ENCODE data around the gene KL. TPM values are rescaled to one million over a fixed set of nuclear protein-coding genes. Genes with fewer than 3 reads are reported as not detected.

The KL gene
- total RNA-seq, 1 experiment from 2014 or later: not detected

- BruUV-seq (replicated peaks): no TSS peak
- DNase-seq (ENCODE audit: unreplicated experiment): no peak
- POLR2A ChIA-PET: interaction anchor here (0.6 kb wide), 1 partner anchor 22 kb away, joined by 3 read pairs; no protein-coding TSS in a partner anchor
- intact Hi-C loops (cut with micrococcal nuclease): no loop called here
- TF ChIP-seq CTCF (IDR thresholded peaks at IDR 0.05; ENCODE audit: unreplicated experiment): no peak
- Mint-ChIP-seq H3K9me3 (ENCODE audit: unreplicated experiment) (no peaks in the 10 kb centered on the region), H3K36me3 (ENCODE audit: insufficient read depth, unreplicated experiment) (no peaks in the 10 kb centered on the region), H3K27ac (ENCODE audit: low read depth, unreplicated experiment) (no peak overlapping the region), H3K4me3 (ENCODE audit: unreplicated experiment) (no peak overlapping the region), H3K4me1 (ENCODE audit: insufficient read depth, unreplicated experiment) (no peaks in the 10 kb centered on the region), H3K27me3 (ENCODE audit: insufficient read depth, unreplicated experiment) (no peaks in the 10 kb centered on the region)
- CTCF ChIA-PET: interaction anchor here (0.8 kb wide), 1 partner anchor 47 kb away, joined by 3 read pairs; no protein-coding TSS in a partner anchor
Measured at GRCh38 chr13:33052506-33053280, 36.5 kb downstream of the KL start.

GRCh38 chr13:33053397-33054066, 37.3 kb downstream of the KL start:
- ChIA-PET CTCF (interaction anchor here (0.8 kb wide), 1 partner anchor 47 kb away, joined by 3 read pairs; no protein-coding TSS in a partner anchor), POLR2A (no interaction called here)
- H3K27me3 Mint-ChIP-seq (ENCODE audit: insufficient read depth, unreplicated experiment): no peaks in the 10 kb centered on the region
- intact Hi-C loops (cut with micrococcal nuclease): no loop called here
- no peak overlapping the region for H3K27ac Mint-ChIP-seq (ENCODE audit: low read depth, unreplicated experiment)
- H3K4me1 Mint-ChIP-seq (ENCODE audit: insufficient read depth, unreplicated experiment): no peaks in the 10 kb centered on the region
- DNase-seq (ENCODE audit: unreplicated experiment): no peak
- no peak for TF ChIP-seq CTCF (IDR thresholded peaks at IDR 0.05; ENCODE audit: unreplicated experiment)
- H3K4me3 Mint-ChIP-seq (ENCODE audit: unreplicated experiment): no peak overlapping the region
- no peaks in the 10 kb centered on the region for H3K36me3 Mint-ChIP-seq (ENCODE audit: insufficient read depth, unreplicated experiment)
- H3K9me3 Mint-ChIP-seq (ENCODE audit: unreplicated experiment): no peaks in the 10 kb centered on the region
- no TSS peak for BruUV-seq (replicated peaks)

GRCh38 chr13:33057019-33057780, 41.0 kb downstream of the KL start:
- BruUV-seq (replicated peaks): no TSS peak
- Mint-ChIP-seq H3K9me3 (ENCODE audit: unreplicated experiment) (no peaks in the 10 kb centered on the region), H3K4me3 (ENCODE audit: unreplicated experiment) (no peak overlapping the region), H3K27me3 (ENCODE audit: insufficient read depth, unreplicated experiment) (no peaks in the 10 kb centered on the region), H3K27ac (ENCODE audit: low read depth, unreplicated experiment) (no peak overlapping the region), H3K36me3 (ENCODE audit: insufficient read depth, unreplicated experiment) (no peaks in the 10 kb centered on the region), H3K4me1 (ENCODE audit: insufficient read depth, unreplicated experiment) (no peaks in the 10 kb centered on the region)
- ChIA-PET CTCF (interaction anchor here (0.6 to 0.8 kb wide), 4 partner anchors 13 to 159 kb away, joined by 3 to 7 read pairs (median 4); no protein-coding TSS in a partner anchor), POLR2A (interaction anchor here (0.6 to 0.7 kb wide), 2 partner anchors 155 to 440 kb away, joined by 3 read pairs; no protein-coding TSS in a partner anchor)
- peak; percentile 22 for TF ChIP-seq CTCF (IDR thresholded peaks at IDR 0.05; ENCODE audit: unreplicated experiment)
- DNase-seq (ENCODE audit: unreplicated experiment): peak; percentile 22
- intact Hi-C loops (cut with micrococcal nuclease): no loop called here

Data from MCF 10A (cell line).